HG03159 (cell line): Measurements from ENCODE around the gene RDH5.

Experiments used
- ATAC-seq: cut with Tn5 transposase; IDR thresholded peaks from one replicate; pipeline ENCODE4 v1.9.1; 2021; ENCODE audit warnings: mild to moderate bottlenecking, moderate library complexity; ENCODE audit not compliant: unreplicated experiment

The RDH5 gene

DNA sequence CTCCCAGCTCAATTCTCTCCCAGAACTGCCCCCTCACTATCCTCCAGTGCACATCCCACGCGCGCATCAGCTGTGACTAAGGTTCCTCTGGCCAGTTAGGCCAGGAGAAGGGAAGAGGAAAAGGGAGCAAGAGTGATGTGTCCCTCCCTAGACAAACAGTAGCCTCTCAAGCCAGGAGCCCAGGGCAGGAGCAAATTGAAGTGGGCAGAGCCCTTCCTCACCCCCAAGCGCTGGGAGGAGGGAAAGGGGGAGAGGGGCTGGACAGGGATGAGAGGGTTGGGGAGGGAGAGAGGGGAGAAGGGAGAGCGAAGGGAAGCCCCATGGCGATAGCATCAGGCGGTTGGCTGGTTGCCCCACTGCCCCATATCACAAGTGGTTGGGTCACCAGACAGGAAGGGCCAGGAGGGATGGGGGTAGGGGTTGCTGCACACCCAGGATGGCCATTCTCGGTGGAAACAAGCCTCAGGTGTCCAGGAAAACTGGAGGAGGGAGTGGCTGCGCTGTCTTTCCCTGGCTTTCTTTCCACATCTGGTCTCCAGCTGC, 7.5 kb downstream of the RDH5 start:
- ATAC-seq = no peak

DNA sequence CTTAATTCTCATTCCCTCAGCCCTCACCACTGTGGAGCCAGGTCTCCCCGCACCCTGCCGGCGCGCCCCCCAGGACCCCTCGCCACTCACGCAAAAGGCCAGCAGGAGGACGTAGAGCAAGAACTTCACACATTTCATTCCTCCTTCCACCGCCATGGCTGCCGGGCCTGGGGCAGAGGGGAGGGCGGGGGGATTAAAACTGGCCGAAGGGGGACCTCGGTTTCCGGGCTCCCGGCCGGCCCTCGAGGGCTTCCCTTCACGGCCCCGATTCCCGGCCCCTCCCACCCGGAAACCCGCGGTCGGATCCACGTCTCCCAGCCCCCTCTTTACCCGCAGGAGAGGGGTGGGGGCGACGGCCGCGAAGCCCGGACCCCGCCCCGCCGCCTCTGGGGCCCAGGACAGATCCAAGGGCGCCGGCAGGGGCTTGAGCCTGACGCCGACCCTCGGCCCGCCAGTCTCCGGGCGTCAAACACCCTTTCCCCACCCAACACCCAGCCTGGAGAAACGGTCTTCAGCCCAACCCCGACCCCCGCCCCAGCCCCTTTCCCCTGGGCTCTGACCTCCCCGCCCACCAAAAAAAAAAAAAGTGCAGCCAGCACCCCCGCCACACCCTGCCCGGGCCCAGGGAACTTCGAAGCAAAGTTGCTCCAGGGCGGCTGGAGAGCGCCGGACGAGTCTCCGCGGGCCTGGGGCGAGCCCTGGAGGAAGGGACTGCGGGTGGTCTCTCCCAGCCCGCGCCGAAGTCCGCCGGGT, 8.2 kb downstream of the RDH5 start:
- ATAC-seq = peak; percentile 10

DNA sequence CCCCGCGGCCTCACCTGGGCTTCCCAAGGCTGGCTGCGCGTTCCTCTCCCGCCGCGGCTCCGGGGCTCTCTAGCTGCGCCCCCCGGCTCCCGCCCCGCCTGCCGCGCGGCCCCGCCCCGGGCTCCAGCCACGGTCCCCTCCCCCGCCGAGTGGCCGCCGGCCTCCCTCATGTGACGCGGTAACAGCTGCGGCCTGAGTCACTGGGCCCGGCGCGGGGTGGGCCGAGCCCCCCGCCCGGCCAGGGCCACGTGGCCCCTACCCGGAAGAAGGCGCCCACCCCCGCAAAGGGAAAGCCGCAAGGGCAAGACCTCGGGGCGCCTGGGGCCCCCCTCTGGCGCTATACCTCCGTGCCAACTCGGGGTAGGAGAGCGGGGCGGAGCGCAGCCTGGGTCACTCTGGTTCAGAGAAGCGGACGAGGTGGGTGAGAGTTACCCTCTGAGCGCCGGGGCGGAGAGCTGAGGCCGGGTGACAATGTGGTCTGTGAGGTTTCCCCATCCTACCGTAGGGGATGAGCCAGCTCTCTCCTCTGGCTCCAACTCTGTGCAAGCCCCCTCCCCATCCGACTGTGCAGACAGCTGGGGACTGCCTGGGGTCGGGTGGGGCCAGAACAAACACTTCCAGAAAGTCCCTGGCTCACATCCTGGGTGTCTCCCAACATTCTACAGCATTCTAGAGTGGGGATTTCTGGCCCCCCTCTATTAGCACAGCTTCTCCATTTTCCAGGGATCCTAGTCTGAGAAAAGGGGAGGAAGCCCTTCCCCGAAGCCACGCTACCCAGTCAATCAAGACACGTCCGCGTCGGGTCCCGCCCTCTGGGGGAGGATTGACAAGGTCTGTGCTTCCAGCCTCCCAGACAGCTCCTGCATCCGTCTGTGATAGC, 9.0 kb downstream of the RDH5 start, which contains the start of gene CD63:
CD63 (minus strand) TSS at position 71 of the 880 bp plus-strand sequence. CDS start 668 bp downstream, outside the sequence.
- ATAC-seq = peak; percentile 61

- ATAC-seq = peak; percentile 39
These were observed 9.9 kb downstream of the RDH5 start for GRCh38 chr12:55729819-55730818.

DNA sequence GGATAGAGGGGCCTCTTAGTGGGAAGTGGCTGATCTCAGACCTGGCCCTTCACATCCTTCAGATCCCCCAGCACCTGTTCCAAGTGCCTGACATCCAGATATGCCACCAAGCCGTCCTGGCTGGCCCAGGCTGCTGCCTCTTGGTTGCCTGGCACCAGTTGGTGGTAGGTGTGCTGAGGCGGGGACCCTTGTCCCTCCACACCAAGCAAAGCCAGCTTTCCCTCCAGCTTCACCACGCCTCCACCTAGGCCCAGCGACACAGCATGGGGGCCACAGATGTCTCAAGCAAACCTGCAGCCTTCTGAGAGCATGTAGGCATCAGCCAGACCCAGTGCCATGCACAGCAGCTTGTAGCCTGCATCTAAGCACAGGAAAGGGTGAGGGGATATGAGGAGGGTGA, 12.1 kb downstream of the RDH5 start:
- no peak for ATAC-seq

- ATAC-seq = no peak
These were observed 12.9 kb downstream of the RDH5 start for GRCh38 chr12:55733021-55733555.

DNA sequence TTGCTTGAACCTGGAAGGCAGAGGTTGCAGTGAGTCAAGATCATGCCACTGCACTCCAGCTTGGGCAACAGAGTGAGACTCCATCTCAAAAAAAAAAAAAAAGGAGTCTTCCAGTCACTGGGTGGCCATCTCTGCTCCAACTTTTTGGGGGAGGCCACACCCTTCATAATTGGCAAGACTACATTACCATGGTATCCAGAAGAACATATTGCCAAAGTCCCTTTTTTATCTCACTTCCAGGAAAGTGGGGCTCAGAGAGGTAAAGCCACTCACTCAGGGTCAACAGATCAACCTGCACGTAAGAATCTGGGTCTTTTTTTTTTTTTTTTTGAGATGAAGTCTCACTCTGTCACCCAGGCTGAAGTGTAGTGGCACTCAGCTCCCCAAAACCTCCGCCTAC, 13.7 kb downstream of the RDH5 start:
- no peak for ATAC-seq

GRCh38 chr12:55734595-55734994, 14.4 kb downstream of the RDH5 start:
- ATAC-seq = no peak

DNA sequence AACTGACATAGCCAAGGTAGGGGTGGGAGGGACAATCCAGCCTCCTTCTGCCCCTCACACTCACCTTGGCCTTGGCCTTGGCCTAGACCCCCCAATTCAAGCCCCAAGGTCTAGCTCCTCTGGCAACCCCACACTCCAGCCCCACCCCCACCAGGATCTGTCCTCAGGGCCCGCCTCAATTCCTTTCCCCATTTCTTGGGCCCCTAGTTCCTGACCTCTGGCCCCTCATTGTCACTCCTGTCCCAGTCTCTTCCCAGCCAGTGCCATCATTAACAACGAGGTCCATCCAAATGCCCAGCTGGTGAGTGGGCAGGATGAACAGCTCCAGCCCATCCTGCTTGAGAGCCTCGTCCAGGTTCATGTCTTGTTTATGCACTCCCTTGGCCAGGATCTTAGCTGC, 15.9 kb downstream of the RDH5 start:
- ATAC-seq = no peak

GRCh38 chr12:55736780-55737580, 16.8 kb downstream of the RDH5 start:
- ATAC-seq = no peak

DNA sequence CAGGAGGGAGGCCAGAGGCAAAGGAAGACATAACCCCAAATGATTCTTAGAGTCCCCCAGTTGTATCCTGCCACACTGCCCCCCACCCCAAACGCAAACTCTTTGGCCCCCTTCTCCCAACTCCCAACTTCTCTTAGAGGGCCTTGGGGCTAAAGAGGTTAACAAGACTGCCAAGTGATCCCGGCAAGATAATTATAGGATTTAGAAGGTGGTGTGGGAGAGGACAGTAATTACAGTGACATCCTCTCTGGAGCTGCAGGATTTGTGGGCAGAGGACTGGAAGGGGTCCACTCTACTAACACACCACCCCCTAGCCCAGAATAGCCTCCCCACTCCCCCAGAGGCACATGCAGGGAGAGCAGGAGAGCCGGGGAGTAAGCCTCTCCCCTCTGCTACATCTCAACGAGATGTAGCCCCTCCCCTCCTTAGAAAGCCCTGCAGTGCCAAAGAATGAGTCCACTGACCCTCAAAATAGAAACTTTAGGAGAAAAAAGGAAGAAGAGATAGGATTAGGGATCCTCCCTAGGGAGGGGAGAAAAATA, 17.5 kb downstream of the RDH5 start:
- ATAC-seq = no peak

DNA sequence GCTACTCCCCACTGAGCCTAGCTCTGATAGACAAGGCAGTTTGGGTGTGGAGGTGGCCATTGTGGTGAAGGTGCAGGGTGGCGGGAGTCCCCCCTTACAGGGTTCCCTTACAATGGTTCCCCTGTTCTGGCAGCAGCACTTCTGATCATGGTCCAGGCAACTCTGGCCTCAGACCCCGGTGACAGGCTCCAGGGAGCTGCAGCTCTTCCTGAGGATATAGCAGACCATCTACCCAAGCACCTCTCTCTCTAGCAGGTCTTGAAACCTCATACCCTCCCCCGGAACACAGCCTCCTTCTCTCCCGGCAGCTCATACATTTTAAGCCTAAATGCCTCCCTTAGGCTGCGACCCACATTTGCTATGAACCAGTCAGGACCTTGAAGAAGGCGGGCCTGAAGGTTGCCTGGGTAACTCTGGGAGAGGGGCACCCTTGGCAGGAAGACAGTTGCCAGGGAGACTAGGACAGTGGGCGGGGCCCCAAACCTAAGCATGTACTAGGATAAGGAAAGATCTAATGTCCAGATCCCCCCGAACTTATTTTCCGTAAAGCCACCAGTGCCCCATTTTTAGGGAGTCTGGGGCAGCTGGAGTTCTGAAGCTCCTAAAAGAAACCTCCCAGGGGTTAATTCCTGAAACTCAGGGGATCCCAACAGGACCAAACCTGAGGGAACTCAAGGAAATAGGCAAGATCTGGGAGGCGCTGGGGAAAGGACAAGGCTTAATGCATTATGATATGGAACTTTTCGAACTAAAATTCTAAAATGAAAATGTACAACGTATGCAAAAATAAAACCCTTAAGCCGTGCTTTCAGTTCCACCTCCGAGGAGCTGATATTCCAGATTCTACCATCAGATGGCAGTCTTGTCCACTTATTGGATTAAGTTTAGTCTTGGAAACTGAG, 18.2 kb downstream of the RDH5 start:
- ATAC-seq = peak; percentile 81

DNA sequence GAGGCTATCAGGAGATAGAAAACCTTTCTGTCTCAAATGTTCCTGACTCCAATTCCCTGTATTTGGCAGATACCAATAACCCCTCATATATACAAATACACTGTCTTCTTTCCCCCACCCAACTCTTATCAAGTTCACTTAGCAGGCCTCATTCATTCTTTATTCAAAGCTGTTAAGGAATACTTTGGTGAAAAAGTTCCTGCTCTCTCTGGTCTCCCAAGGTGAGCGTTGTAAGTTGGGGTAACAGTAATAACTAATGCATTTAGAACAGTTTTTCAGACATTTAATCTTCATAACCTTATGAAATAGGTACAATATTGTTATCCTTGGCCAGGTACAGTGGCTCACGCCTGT, 18.8 kb downstream of the RDH5 start:
- ATAC-seq = no peak

GRCh38 chr12:55741931-55742680, 21.9 kb downstream of the RDH5 start:
- ATAC-seq = no peak

GRCh38 chr12:55742719-55743405, 22.7 kb downstream of the RDH5 start, which contains the start of gene GDF11:
TSS of gene GDF11 (plus strand) at chr12:55743122. CDS start at chr12:55743317, 195 bp downstream.
- peak; percentile 23 for ATAC-seq

GRCh38 chr12:55743406-55744339, 23.5 kb downstream of the RDH5 start:
- peak; percentile 40 for ATAC-seq
